H1 (cell line): ENCODE results near the gene SLC44A5. TPM values are rescaled to one million over a fixed set of nuclear protein-coding genes. Genes with fewer than 3 reads are reported as not detected.
"Not testable (repeated sequence)": the region's sequence is repeated elsewhere in the genome, so short reads cannot be mapped to it uniquely, and the experiment has no call there.

Source experiments
- CTCF ChIA-PET: fragments of 300-600 bp; sonication (Branson Sonifier 250); formaldehyde crosslinking; loops from one replicate; lab custom pipeline; 2021; ENCODE audit not compliant: partially characterized antibody; lab: Charles Lee
- POLR2A ChIA-PET: fragments of 300-600 bp; sonication (Branson Sonifier 250); formaldehyde crosslinking; loops from one replicate; lab custom pipeline; 2021; ENCODE audit warnings: inconsistent platforms; ENCODE audit not compliant: partially characterized antibody; lab: Charles Lee
- DNase-seq, 2 experiments: peaks; one replicate each; pipeline versions ENCODE4 v3.0.0 to v3.0.0-alpha.2; 2010 to 2022; ENCODE audit warnings: low spot score in 2 of 2, low read depth in 1 of 2, mixed read lengths in 1 of 2
- FAIRE-seq: peaks from 2 replicates; lab custom pipeline; 2011; peaks lifted over from hg19 to GRCh38; lab: Jason Lieb, UNC
- H2AFZ ChIP-seq: 2 replicates; pipeline ENCODE4 v1.8.1; 2012; ENCODE audit warnings: low read length, inconsistent platforms
- H2AK5ac ChIP-seq: 2 replicates; pipeline ENCODE4 v1.6.1; 2013; ENCODE audit warnings: low read depth, low read length
- H2BK120ac ChIP-seq: replicated peaks from 2 replicates; pipeline ENCODE3; 2013; ENCODE audit warnings: low read depth, low read length, inconsistent platforms
- H2BK12ac ChIP-seq: 2 replicates; pipeline ENCODE4 v1.6.1; 2013; ENCODE audit warnings: low read depth, low read length
- H2BK15ac ChIP-seq: 2 replicates; pipeline ENCODE4 v1.6.1; 2013; ENCODE audit warnings: low read length
- H2BK20ac ChIP-seq: 2 replicates; pipeline ENCODE4 v1.6.1; 2013; ENCODE audit warnings: low read length
- H2BK5ac ChIP-seq: 2 replicates; pipeline ENCODE4 v1.6.1; 2013; ENCODE audit warnings: low read depth, low read length
- H3K14ac ChIP-seq: 2 replicates; pipeline ENCODE4 v1.6.1; 2013; ENCODE audit warnings: inconsistent platforms; ENCODE audit not compliant: insufficient read length
- H3K18ac ChIP-seq: 2 replicates; pipeline ENCODE4 v1.6.1; 2013; ENCODE audit warnings: low read length; ENCODE audit errors: extremely low read depth
- H3K23ac ChIP-seq: 2 replicates; pipeline ENCODE4 v1.6.1; 2013; ENCODE audit warnings: inconsistent platforms; ENCODE audit not compliant: insufficient read length
- H3K23me2 ChIP-seq: 2 replicates; pipeline ENCODE4 v1.6.1; 2013; ENCODE audit warnings: low read depth, low read length
- H3K27ac ChIP-seq: 2 replicates; pipeline ENCODE4 v1.6.1; 2011; ENCODE audit warnings: low read depth, low read length, inconsistent platforms
- H3K27me3 ChIP-seq, 4 experiments: replicated peaks in 1 of 4; 1 replicate in 1 of 4; 2 replicates in 3 of 4; pipeline versions ENCODE4 v1.6.1 to v1.8.1; 2011 to 2013; ENCODE audit warnings: low read length in 3 of 4, mild to moderate bottlenecking in 3 of 4, inconsistent platforms in 2 of 4, mixed read lengths in 2 of 4, moderate library complexity in 1 of 4; ENCODE audit not compliant: control insufficient read depth in 3 of 4, insufficient read depth in 3 of 4; ENCODE audit errors: extremely low read depth in 1 of 4
- H3K36me3 ChIP-seq, 4 experiments: 2 replicates each; pipeline versions ENCODE4 v1.6.1 to v1.8.1; 2011 to 2013; ENCODE audit warnings: mild to moderate bottlenecking in 4 of 4, low read length in 3 of 4, moderate library complexity in 2 of 4, control low read depth in 1 of 4, inconsistent platforms in 1 of 4; ENCODE audit not compliant: insufficient read depth in 4 of 4, control insufficient read depth in 2 of 4
- H3K4ac ChIP-seq: replicated peaks from 2 replicates; pipeline ENCODE3; 2013; ENCODE audit warnings: low read length, low read depth, mixed read lengths, inconsistent platforms; ENCODE audit not compliant: insufficient read length
- H3K4me1 ChIP-seq, 4 experiments: replicated peaks in 1 of 4; 1 replicate in 1 of 4; 2 replicates in 3 of 4; pipeline versions ENCODE4 v1.6.1 to v1.8.1; 2011 to 2013; ENCODE audit warnings: low read length in 3 of 4, inconsistent platforms in 2 of 4, mixed read lengths in 1 of 4; ENCODE audit not compliant: insufficient read depth in 4 of 4, control insufficient read depth in 3 of 4
- H3K4me2 ChIP-seq, 2 experiments: 2 replicates each; pipeline versions ENCODE4 v1.6.1 to v1.8.1; 2011 to 2013; ENCODE audit warnings: low read depth in 2 of 2, low read length in 2 of 2, control low read depth in 1 of 2, inconsistent platforms in 1 of 2, mild to moderate bottlenecking in 1 of 2; ENCODE audit not compliant: insufficient read depth in 1 of 2
- H3K4me3 ChIP-seq, 4 experiments: fragments of 200-600, 300-600 bp in 1 of 4; sonication (generic), shearing (Covaris generic), sonication (Bioruptor Twin) in 1 of 4; 2 replicates each; pipeline versions ENCODE4 v1.5.1 to v1.8.1; 2011 to 2016; ENCODE audit warnings: low read length in 4 of 4, low read depth in 3 of 4, control low read depth in 2 of 4, inconsistent platforms in 2 of 4, mild to moderate bottlenecking in 2 of 4, mixed read lengths in 1 of 4, moderate library complexity in 1 of 4; ENCODE audit not compliant: insufficient read depth in 2 of 4; ENCODE audit errors: extremely low read depth in 1 of 4
- H3K56ac ChIP-seq: replicated peaks from 2 replicates; pipeline ENCODE3; 2013; ENCODE audit warnings: low read depth, mild to moderate bottlenecking, mixed read lengths, low read length, inconsistent platforms; ENCODE audit not compliant: insufficient read length
- H3K79me1 ChIP-seq: 2 replicates; pipeline ENCODE4 v1.6.1; 2013; ENCODE audit warnings: low read depth, low read length, control low read depth
- H3K79me2 ChIP-seq, 2 experiments: 2 replicates each; pipeline versions ENCODE4 v1.6.1 to v1.8.1; 2012 to 2013; ENCODE audit warnings: low read length in 2 of 2, mild to moderate bottlenecking in 2 of 2, inconsistent platforms in 1 of 2; ENCODE audit not compliant: insufficient read depth in 2 of 2, control insufficient read depth in 1 of 2
- H3K9ac ChIP-seq, 4 experiments: replicated peaks in 1 of 4; 1 replicate in 1 of 4; 2 replicates in 3 of 4; pipeline versions ENCODE4 v1.6.1 to v1.8.1; 2011 to 2013; ENCODE audit warnings: low read depth in 3 of 4, low read length in 3 of 4, control low read depth in 2 of 4, mild to moderate bottlenecking in 2 of 4, moderate library complexity in 2 of 4, inconsistent platforms in 1 of 4; ENCODE audit errors: extremely low read depth in 1 of 4
- H3K9me3 ChIP-seq, 2 experiments: 2 replicates each; pipeline versions ENCODE4 v1.6.1 to v1.8.1; 2012 to 2013; ENCODE audit warnings: mild to moderate bottlenecking in 2 of 2, moderate library complexity in 2 of 2, control low read depth in 1 of 2, inconsistent platforms in 1 of 2, low read depth in 1 of 2, low read length in 1 of 2, mixed read lengths in 1 of 2; ENCODE audit not compliant: insufficient read depth in 2 of 2
- H4K20me1 ChIP-seq, 2 experiments: replicated peaks in 1 of 2; 2 replicates each; pipeline versions ENCODE3 to v1.8.1; 2011 to 2013; ENCODE audit warnings: inconsistent platforms in 2 of 2, low read length in 2 of 2, mild to moderate bottlenecking in 1 of 2; ENCODE audit not compliant: insufficient read depth in 2 of 2, control insufficient read depth in 1 of 2
- H4K5ac ChIP-seq: 2 replicates; pipeline ENCODE4 v1.6.1; 2013; ENCODE audit warnings: low read length, low read depth, mixed read lengths, inconsistent platforms; ENCODE audit not compliant: insufficient read length
- H4K8ac ChIP-seq: 2 replicates; pipeline ENCODE4 v1.8.0; 2013; ENCODE audit warnings: mild to moderate bottlenecking, moderate library complexity, low read length, inconsistent platforms; ENCODE audit not compliant: insufficient read depth; ENCODE audit errors: extremely low read depth
- H4K91ac ChIP-seq: replicated peaks from 2 replicates; pipeline ENCODE3; 2013; ENCODE audit warnings: low read length, mixed read lengths, inconsistent platforms; ENCODE audit not compliant: insufficient read length
- WGBS, 2 experiments: shearing (Covaris generic) in 1 of 2; methylation state at CpG; one replicate each; pipeline versions ENCODE4 v1.1.6 to v1.1.7; 2013 to 2015; ENCODE audit warnings: low lambda C conversion rate in 2 of 2, mixed read lengths in 2 of 2, inconsistent platforms in 1 of 2, low coverage in 1 of 2, missing lambda C conversion rate in 1 of 2; ENCODE audit not compliant: insufficient replicate concordance in 2 of 2, insufficient coverage in 1 of 2, insufficient read length in 1 of 2; ENCODE audit errors: extremely low coverage in 1 of 2, missing lambda C conversion rate in 1 of 2; 5-methylcytosine and 5-hydroxymethylcytosine counted together
- polyA plus RNA-seq, 7 experiments: library from polyadenylated mRNA; depleted of rRNA in 3 of 7; stranded (reverse) in 5 of 7; unstranded in 2 of 7; fragments of >200 nt in 5 of 7; fragments of 200-250 nt in 2 of 7; gene quantifications; 1 replicate in 5 of 7; 2 replicates in 1 of 7; 4 replicates in 1 of 7; pipeline versions ENCODE4 v1.2.1 to v1.2.3, GENCODE V29; 2011 to 2013; ENCODE audit warnings: missing spikeins in 2 of 7, mixed read lengths in 2 of 7
- total RNA-seq: library from RNA; stranded (reverse); fragmentation: NEBNext Ultra II Directional; extraction: Animal tissue kit (Norgen Biotek cat#: 25700); gene quantifications from 2 replicates; pipeline ENCODE4 v1.2.1, GENCODE V29; 2021

The SLC44A5 gene
- total and polyA plus RNA-seq, 2 of the 8 experiments (the other 6 are each of a cell fraction or from before 2014, with no cell fraction given): 1.8 to 3.3 TPM

GRCh38 chr1:75647183-75647582, 36.3 kb upstream of the SLC44A5 start:
- H4K8ac ChIP-seq, FAIRE-seq, H3K4me3 ChIP-seq, H3K23ac ChIP-seq, H3K23me2 ChIP-seq, H2BK5ac ChIP-seq, H3K36me3 ChIP-seq, H3K9ac ChIP-seq, H3K79me1 ChIP-seq, H3K79me2 ChIP-seq, H3K4me1 ChIP-seq, H2AFZ ChIP-seq, H3K4me2 ChIP-seq, DNase-seq, H2BK15ac ChIP-seq, CTCF ChIA-PET, H3K56ac ChIP-seq, H3K27ac ChIP-seq, H4K20me1 ChIP-seq, H2BK20ac ChIP-seq, H4K5ac ChIP-seq, H2AK5ac ChIP-seq, H3K27me3 ChIP-seq, H3K4ac ChIP-seq, H4K91ac ChIP-seq, H3K14ac ChIP-seq, H2BK120ac ChIP-seq, POLR2A ChIA-PET, H2BK12ac ChIP-seq, H3K18ac ChIP-seq: not testable (repeated sequence)
- 87% methylated on average over 2 of the region's 2 CpGs; no CpG with 5 or more reads in 1 of the 2 experiments for WGBS, 2 experiments
- peaks cover 6 to 10% of the 10 kb centered on the region in 2 experiments; a peak in 1 of 4 replicates for H3K9me3 ChIP-seq

- H2BK12ac ChIP-seq, H3K56ac ChIP-seq, H4K91ac ChIP-seq, H2AFZ ChIP-seq, H4K5ac ChIP-seq, H4K20me1 ChIP-seq, H3K4me2 ChIP-seq, H3K27ac ChIP-seq, H3K14ac ChIP-seq, H3K4me3 ChIP-seq, H3K18ac ChIP-seq, H3K23me2 ChIP-seq, H2BK15ac ChIP-seq, H2BK5ac ChIP-seq, H3K27me3 ChIP-seq, H4K8ac ChIP-seq, H2AK5ac ChIP-seq, H3K79me1 ChIP-seq, FAIRE-seq, H3K9ac ChIP-seq, H2BK120ac ChIP-seq, H2BK20ac ChIP-seq, POLR2A ChIA-PET, H3K79me2 ChIP-seq, H3K23ac ChIP-seq, H3K4me1 ChIP-seq, DNase-seq, H3K4ac ChIP-seq, CTCF ChIA-PET, H3K36me3 ChIP-seq: not testable (repeated sequence)
- H3K9me3 ChIP-seq: peaks cover 6 to 10% of the 10 kb centered on the region in 2 experiments; a peak in 1 of 4 replicates
- 91% methylated on average over 3 of the region's 4 CpGs; no CpG with 5 or more reads in 1 of the 2 experiments for WGBS, 2 experiments
Observed at GRCh38 chr1:75645153-75645552, 34.2 kb upstream of the SLC44A5 start.
